ENCODE data around the gene HCN2.

DNA sequence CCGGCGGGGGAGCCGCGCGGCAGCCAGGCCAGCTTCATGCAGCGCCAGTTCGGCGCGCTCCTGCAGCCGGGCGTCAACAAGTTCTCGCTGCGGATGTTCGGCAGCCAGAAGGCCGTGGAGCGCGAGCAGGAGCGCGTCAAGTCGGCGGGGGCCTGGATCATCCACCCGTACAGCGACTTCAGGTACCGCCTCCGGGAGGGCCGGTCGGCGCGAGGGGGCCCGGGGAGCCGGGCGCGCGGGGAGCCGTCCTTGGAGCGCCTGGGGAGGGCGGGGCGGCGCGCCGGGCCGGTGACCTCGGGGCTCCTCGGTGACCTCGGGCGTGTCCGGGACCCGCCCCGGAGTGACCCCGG is 690 bp downstream of the HCN2 start:
- TF ChIP-seq ZNF274 (IDR thresholded peaks at IDR 0.05; ENCODE audit: borderline replicate concordance, extremely low read depth, low read length) (no peak), SIN3A (conservative IDR thresholded peaks at IDR 0.05 in 1 of 2, IDR thresholded peaks at IDR 0.05 in 1 of 2; ENCODE audit: low read depth in 1 of 2, low read length in 2 of 2) (no peak), RXRA (IDR thresholded peaks at IDR 0.05; ENCODE audit: insufficient read depth, low read depth, low read length) (no peak), EZH2 (IDR thresholded peaks at IDR 0.05; ENCODE audit: low read depth, low read length, severe bottlenecking) (no peak), SP1 (IDR thresholded peaks at IDR 0.05; ENCODE audit: low read depth, low read length) (no peak), CHD2 (IDR thresholded peaks at IDR 0.05; ENCODE audit: low read length) (no peak), HDAC6 (IDR thresholded peaks at IDR 0.05; ENCODE audit: low read depth, low read length) (no peak), POLR2A (IDR thresholded peaks at IDR 0.05; ENCODE audit: control extremely low read depth in 1 of 2, low read depth in 2 of 2, low read length in 2 of 2) (no peak), MAFK (IDR thresholded peaks at IDR 0.05; ENCODE audit: low read depth, low read length) (no peak), SP4 (IDR thresholded peaks at IDR 0.05; ENCODE audit: low read length) (no peak), TAF1 (IDR thresholded peaks at IDR 0.05; ENCODE audit: low read depth, low read length) (no peak)
- TF ChIP-seq, protein P1, sequence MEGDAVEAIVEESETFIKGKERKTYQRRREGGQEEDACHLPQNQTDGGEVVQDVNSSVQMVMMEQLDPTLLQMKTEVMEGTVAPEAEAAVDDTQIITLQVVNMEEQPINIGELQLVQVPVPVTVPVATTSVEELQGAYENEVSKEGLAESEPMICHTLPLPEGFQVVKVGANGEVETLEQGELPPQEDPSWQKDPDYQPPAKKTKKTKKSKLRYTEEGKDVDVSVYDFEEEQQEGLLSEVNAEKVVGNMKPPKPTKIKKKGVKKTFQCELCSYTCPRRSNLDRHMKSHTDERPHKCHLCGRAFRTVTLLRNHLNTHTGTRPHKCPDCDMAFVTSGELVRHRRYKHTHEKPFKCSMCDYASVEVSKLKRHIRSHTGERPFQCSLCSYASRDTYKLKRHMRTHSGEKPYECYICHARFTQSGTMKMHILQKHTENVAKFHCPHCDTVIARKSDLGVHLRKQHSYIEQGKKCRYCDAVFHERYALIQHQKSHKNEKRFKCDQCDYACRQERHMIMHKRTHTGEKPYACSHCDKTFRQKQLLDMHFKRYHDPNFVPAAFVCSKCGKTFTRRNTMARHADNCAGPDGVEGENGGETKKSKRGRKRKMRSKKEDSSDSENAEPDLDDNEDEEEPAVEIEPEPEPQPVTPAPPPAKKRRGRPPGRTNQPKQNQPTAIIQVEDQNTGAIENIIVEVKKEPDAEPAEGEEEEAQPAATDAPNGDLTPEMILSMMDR (IDR thresholded peaks at IDR 0.05; ENCODE audit: control extremely low read depth in 1 of 3, insufficient read depth in 1 of 3, low read depth in 1 of 3, low read length in 3 of 3): no peak
- TF ChIP-seq, protein P2, sequence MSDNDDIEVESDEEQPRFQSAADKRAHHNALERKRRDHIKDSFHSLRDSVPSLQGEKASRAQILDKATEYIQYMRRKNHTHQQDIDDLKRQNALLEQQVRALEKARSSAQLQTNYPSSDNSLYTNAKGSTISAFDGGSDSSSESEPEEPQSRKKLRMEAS (IDR thresholded peaks at IDR 0.05): peak; percentile 40; the same call in 1 of the 2 replicates
